AG04449 (cell line): ENCODE results near the gene SUPT3H.

ENCODE experiments used
- CTCF ChIA-PET: fragments of 350-600 bp; formaldehyde crosslinking; extraction: SDS; loops from one replicate; lab custom pipeline; 2021; ENCODE audit warnings: antibody characterized with exemption; lab: Yijun Ruan, JAX
- POLR2A ChIA-PET: fragments of 400-600, 350-600 bp; formaldehyde crosslinking; extraction: SDS; loops from one replicate; lab custom pipeline; 2020; ENCODE audit warnings: antibody characterized with exemption, inconsistent platforms; lab: Yijun Ruan, JAX
- DNase-seq: peaks from one replicate; pipeline ENCODE4 v3.0.0-alpha.2; 2010; ENCODE audit warnings: low read depth, low spot score
- H3K4me3 ChIP-seq: 2 replicates; pipeline ENCODE4 v1.5.1; 2011; ENCODE audit warnings: low read depth, mild to moderate bottlenecking, control low read depth, low read length
- CTCF ChIP-seq: IDR thresholded peaks from one replicate; pipeline ENCODE4 v1.5.1; 2011; ENCODE audit warnings: mild to moderate bottlenecking, moderate library complexity, low read length, control low read depth, inconsistent platforms; ENCODE audit not compliant: insufficient read depth; ENCODE audit errors: missing control alignments

The SUPT3H gene

DNA sequence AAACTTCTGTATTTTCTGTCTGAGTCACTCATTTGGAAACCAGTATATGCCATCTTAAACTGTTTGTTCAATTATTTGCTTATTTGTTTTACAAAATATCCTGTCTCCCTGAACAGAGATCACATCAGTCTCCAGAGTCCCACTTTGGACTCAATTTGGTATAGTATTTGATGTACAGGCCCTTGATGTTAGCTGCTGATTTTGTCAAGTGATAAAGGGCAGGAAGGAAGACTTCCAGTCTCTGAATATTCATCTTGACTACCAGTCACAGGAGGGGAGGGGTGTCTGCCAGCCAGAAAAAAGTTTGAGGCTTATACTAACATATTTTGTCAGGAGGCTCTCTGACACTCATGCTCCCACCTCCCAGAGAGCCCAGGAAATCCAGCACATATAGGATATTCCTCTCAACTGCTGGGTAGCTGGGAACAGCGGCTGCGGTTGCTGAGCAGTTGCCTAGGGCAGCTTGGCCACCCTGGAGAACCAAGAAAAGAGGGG is 426.4 kb downstream of the SUPT3H start:
- no peak overlapping the region for H3K4me3 ChIP-seq
- CTCF ChIA-PET = interaction anchor here (1.1 kb wide), 1 partner anchor 296 kb away, joined by 3 read pairs; no protein-coding TSS in a partner anchor
- POLR2A ChIA-PET = interaction anchor here (0.8 kb wide), 1 partner anchor 1972 kb away, joined by 3 read pairs; no protein-coding TSS in a partner anchor
- TF ChIP-seq CTCF = no peak
- no peak for DNase-seq

DNA sequence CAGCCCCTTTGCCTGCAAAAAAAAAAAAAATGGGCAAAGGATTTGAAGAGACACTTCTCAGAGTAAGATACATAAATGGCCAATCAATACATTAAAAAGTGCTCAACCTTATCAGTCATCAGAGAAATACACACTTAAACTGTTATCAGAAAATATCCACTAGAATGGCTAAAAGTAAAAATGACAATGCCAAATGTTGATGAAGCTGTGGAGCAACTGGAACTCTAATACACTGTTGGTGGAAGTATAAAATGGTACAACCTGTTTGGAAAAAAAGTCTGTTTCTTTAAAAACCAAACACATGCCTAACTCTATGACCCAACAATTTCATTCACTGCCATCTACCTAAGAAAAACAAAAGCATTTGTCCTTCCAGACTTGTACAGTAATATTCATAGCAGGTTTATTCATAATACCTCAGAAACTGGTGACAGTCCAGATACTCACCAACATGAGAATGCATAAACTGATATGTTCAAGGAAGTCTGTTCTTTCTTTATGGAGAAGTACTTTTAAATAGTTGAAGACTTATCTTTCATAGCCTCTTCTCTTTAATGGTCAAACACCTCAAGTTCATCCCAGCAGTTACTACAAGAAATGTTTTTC is 428.0 kb downstream of the SUPT3H start:
- no peak for TF ChIP-seq CTCF
- CTCF ChIA-PET = no interaction called here
- H3K4me3 ChIP-seq = no peak overlapping the region
- POLR2A ChIA-PET = no interaction called here
- DNase-seq = no peak

DNA sequence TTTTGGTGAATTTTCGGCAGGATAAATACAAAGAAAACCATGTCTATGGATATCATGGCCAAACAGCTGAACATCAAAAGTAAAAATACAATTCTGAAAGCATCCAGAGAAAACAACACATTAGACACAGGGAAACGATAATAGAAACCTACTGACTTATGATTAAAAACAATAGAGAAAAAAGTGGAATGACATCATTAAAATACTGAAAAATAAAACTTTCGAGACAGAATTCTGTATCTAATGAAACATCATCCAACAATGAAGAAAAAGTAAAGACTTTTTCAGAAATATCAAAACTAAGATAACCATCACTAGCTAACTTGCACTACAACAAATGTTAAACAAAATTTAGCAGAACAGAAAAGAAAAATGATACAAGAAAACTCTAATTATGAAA is 434.2 kb downstream of the SUPT3H start:
- H3K4me3 ChIP-seq = no peak overlapping the region
- DNase-seq = no peak
- ChIA-PET POLR2A (no interaction called here), CTCF (interaction anchor here (0.6 kb wide), 1 partner anchor 288 kb away, joined by 3 read pairs; no protein-coding TSS in a partner anchor)
- no peak for TF ChIP-seq CTCF

DNA sequence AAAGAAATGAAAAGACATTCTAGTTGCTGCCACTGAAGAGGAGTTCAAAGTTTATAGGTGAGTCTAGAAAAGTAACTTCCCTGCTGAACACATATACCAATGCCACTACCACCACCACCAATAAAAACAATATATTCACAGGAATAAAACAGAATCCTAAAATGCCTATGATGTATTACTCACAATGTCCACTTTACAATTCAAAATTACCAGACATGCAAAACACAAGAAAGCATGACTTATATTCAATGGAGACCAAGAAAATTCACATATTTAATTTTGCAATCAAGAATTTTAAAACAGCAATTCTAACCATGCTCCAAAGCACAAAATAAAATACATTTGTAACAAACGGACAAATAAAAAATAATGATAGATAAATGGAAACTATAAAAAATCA is 434.9 kb downstream of the SUPT3H start:
- H3K4me3 ChIP-seq = no peak overlapping the region
- ChIA-PET POLR2A (no interaction called here), CTCF (no interaction called here)
- TF ChIP-seq CTCF = no peak
- DNase-seq = no peak

DNA sequence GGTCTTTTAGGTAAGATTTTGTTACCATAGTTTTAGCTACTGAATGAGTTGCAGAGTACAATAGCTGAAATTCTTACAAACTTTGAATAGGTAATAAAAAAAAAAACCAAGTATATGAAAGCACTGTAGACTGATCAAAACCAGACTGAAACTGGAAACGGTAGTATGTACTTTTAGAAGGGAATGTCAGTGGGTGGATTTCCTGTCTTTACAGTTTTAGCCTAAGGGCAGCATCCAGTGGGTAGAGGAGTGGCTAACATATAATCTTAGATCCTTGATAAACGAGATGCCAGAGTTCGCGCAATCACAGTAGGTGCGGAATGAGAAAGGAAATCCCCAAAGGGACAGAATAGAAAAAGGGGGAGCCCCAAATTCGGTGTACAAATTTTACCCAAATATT is 435.5 kb downstream of the SUPT3H start:
- H3K4me3 ChIP-seq = no peak overlapping the region
- POLR2A ChIA-PET = no interaction called here
- CTCF ChIA-PET = no interaction called here
- DNase-seq = no peak
- no peak for TF ChIP-seq CTCF

- H3K4me3 ChIP-seq = no peak overlapping the region
- POLR2A ChIA-PET = no interaction called here
- DNase-seq = no peak
- CTCF ChIA-PET = no interaction called here
- no peak for TF ChIP-seq CTCF
Observed at GRCh38 chr6:44940367-44940766, 437.4 kb downstream of the SUPT3H start.
